ENCODE results near the gene PAX7.

Gene PAX7

GRCh38 chr1:18636596-18637508, 6.2 kb downstream of the PAX7 start:
- no peaks in the 10 kb centered on the region for H3K79me2 ChIP-seq (ENCODE audit: insufficient read depth, low read depth)
- H4K20me1 ChIP-seq (ENCODE audit: insufficient read depth), result no peaks in the 10 kb centered on the region
- no peak overlapping the region for H3K4me3 ChIP-seq (IDR thresholded peaks at IDR 0.05; ENCODE audit: insufficient read depth, low read depth, low read length)
- H3K27me3 ChIP-seq (ENCODE audit: insufficient read depth, low read depth), result peaks cover 45% of the 10 kb centered on the region
- no peak overlapping the region for H2AFZ ChIP-seq (ENCODE audit: low read depth)
- H3K36me3 ChIP-seq (ENCODE audit: insufficient read depth), result no peaks in the 10 kb centered on the region
- no peak overlapping the region for H3K27ac ChIP-seq
- H3K9ac ChIP-seq, result no peak overlapping the region
- H3K4me2 ChIP-seq, result no peak overlapping the region
- no peaks in the 10 kb centered on the region for H3K4me1 ChIP-seq (ENCODE audit: low read depth, poor library complexity, severe bottlenecking)
- no peak for TF ChIP-seq CTCF (conservative IDR thresholded peaks at IDR 0.05; ENCODE audit: low read depth, low read length)

GRCh38 chr1:18637511-18637960, 6.9 kb downstream of the PAX7 start:
- Histone ChIP-seq H2AFZ (ENCODE audit: low read depth) (no peak overlapping the region), H3K36me3 (ENCODE audit: insufficient read depth) (no peaks in the 10 kb centered on the region), H3K9ac (no peak overlapping the region), H3K27ac (no peak overlapping the region), H3K27me3 (ENCODE audit: insufficient read depth, low read depth) (peaks cover 45% of the 10 kb centered on the region), H3K4me3 (IDR thresholded peaks at IDR 0.05; ENCODE audit: insufficient read depth, low read depth, low read length) (no peak overlapping the region), H3K4me2 (no peak overlapping the region), H3K4me1 (ENCODE audit: low read depth, poor library complexity, severe bottlenecking) (no peaks in the 10 kb centered on the region), H3K79me2 (ENCODE audit: insufficient read depth, low read depth) (no peaks in the 10 kb centered on the region), H4K20me1 (ENCODE audit: insufficient read depth) (no peaks in the 10 kb centered on the region)
- TF ChIP-seq CTCF (conservative IDR thresholded peaks at IDR 0.05; ENCODE audit: low read depth, low read length), result no peak

- H3K27me3 ChIP-seq (ENCODE audit: insufficient read depth, low read depth), result peaks cover 48% of the 10 kb centered on the region
- no peak overlapping the region for H3K9ac ChIP-seq
- TF ChIP-seq CTCF (conservative IDR thresholded peaks at IDR 0.05; ENCODE audit: low read depth, low read length), result no peak
- no peak overlapping the region for H3K4me2 ChIP-seq
- H2AFZ ChIP-seq (ENCODE audit: low read depth), result no peak overlapping the region
- H3K79me2 ChIP-seq (ENCODE audit: insufficient read depth, low read depth), result no peaks in the 10 kb centered on the region
- H3K27ac ChIP-seq, result no peak overlapping the region
- no peaks in the 10 kb centered on the region for H3K36me3 ChIP-seq (ENCODE audit: insufficient read depth)
- H4K20me1 ChIP-seq (ENCODE audit: insufficient read depth), result no peaks in the 10 kb centered on the region
- H3K4me3 ChIP-seq (IDR thresholded peaks at IDR 0.05; ENCODE audit: insufficient read depth, low read depth, low read length), result no peak overlapping the region
- no peaks in the 10 kb centered on the region for H3K4me1 ChIP-seq (ENCODE audit: low read depth, poor library complexity, severe bottlenecking)
Measured at GRCh38 chr1:18637962-18638834, 7.6 kb downstream of the PAX7 start.

GRCh38 chr1:18638835-18639364, 8.3 kb downstream of the PAX7 start:
- Histone ChIP-seq H3K4me1 (ENCODE audit: low read depth, poor library complexity, severe bottlenecking) (no peaks in the 10 kb centered on the region), H3K36me3 (ENCODE audit: insufficient read depth) (no peaks in the 10 kb centered on the region), H3K79me2 (ENCODE audit: insufficient read depth, low read depth) (no peaks in the 10 kb centered on the region), H3K27ac (no peak overlapping the region), H4K20me1 (ENCODE audit: insufficient read depth) (no peaks in the 10 kb centered on the region), H3K9ac (no peak overlapping the region), H2AFZ (ENCODE audit: low read depth) (no peak overlapping the region), H3K27me3 (ENCODE audit: insufficient read depth, low read depth) (peaks cover 50% of the 10 kb centered on the region), H3K4me3 (IDR thresholded peaks at IDR 0.05; ENCODE audit: insufficient read depth, low read depth, low read length) (no peak overlapping the region), H3K4me2 (no peak overlapping the region)
- no peak for TF ChIP-seq CTCF (conservative IDR thresholded peaks at IDR 0.05; ENCODE audit: low read depth, low read length)

Data from KMS-11 (cell line).